HG03108 (cell line): ENCODE measurements around the gene GLB1L2.

Experiments used
- ATAC-seq: cut with Tn5 transposase; IDR thresholded peaks from one replicate; pipeline ENCODE4 v1.9.1; 2021; ENCODE audit warnings: moderate library complexity; ENCODE audit not compliant: unreplicated experiment

Gene GLB1L2

GRCh38 chr11:134417871-134418840 lies 86.4 kb downstream of the GLB1L2 start:
- ATAC-seq: no peak

- no peak for ATAC-seq
Measured at GRCh38 chr11:134423106-134423505, 91.3 kb downstream of the GLB1L2 start.

GRCh38 chr11:134425413-134425812 lies 93.6 kb downstream of the GLB1L2 start:
- no peak for ATAC-seq
